ENCODE measurements around the gene TSLP.

The TSLP gene

DNA sequence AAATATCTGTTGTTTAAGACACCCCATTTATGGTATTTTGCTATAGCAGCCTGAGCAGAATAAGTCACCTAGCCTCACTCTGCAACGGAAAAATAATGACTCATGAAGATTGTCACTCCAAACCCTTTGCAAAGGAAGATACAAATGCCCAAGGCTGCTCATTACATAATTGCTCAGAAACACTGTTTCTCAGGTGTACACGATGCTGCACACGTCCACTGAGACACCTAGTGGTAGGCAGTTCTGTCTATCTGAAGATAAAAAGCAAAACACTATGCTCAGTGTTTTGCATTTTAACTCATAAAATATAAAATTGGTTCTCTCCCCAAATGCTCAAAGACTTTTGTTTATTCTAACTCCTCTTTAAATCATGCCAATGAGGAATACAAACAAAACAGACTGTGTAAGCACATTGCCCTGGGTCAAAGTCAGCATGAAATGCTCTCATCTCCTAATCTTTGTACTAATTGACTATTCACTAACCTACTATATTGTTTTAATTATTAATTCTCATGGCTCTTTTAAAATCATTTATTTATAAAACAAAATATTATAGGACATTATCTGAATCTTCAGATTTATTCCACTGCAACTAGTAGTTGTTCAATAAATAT is 7.7 kb upstream of the TSLP start:
- Histone ChIP-seq H3K36me3 (ENCODE audit: insufficient read depth, insufficient read length, low read length) (no peaks in the 10 kb centered on the region), H3K4me3 (ENCODE audit: insufficient read length, low read depth) (no peak overlapping the region), H3K4me1 (ENCODE audit: insufficient read depth, insufficient read length) (no peaks in the 10 kb centered on the region), H3K9ac (ENCODE audit: insufficient read length, low read depth) (no peak overlapping the region), H3K9me3 (ENCODE audit: insufficient read depth, low read length) (no peaks in the 10 kb centered on the region), H3K27me3 (ENCODE audit: insufficient read depth, insufficient read length) (peaks cover 11% of the 10 kb centered on the region)
- TF ChIP-seq YY1 (IDR thresholded peaks at IDR 0.05; ENCODE audit: insufficient read depth, insufficient read length) (no peak), SUZ12 (IDR thresholded peaks at IDR 0.05; ENCODE audit: extremely low read depth, insufficient read depth, insufficient read length) (no peak), ZNF274 (IDR thresholded peaks at IDR 0.05; ENCODE audit: low read depth, low read length) (no peak)
- DNase-seq (ENCODE audit: low read depth, low spot score), result no peak

DNA sequence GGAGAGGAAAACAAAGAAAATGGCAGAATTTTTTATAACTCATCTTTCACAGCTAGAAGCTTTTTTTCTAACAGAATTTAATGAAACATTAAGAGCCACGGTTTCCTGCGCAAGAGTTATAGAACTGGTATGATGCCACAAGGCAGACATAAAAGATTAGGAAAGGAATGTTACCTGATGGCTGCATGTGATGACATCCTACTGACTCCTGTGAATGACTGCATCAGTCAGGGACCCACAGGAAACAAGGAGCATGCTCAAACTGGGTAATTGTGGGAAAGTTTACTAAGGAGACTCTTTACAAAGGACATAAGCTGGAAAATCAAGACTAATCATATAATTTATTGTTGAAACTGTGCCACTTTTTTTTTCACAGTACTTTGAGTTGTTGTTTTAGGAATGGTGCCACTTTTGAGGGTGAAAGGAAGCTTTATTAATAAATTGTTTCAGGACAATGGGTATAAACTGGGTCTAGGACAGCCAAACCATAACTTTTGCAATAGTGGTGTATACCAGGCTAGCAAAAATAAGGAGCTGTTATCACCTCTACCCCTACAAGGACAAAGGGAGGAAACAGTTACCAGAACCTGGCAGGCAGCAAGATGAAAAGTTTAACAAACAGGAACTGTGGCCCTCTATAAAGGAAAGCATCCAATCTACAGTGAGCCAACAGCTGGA is 5.1 kb upstream of the TSLP start:
- Histone ChIP-seq H3K27me3 (ENCODE audit: insufficient read depth, insufficient read length) (peaks cover 37% of the 10 kb centered on the region), H3K9ac (ENCODE audit: insufficient read length, low read depth) (no peak overlapping the region), H3K36me3 (ENCODE audit: insufficient read depth, insufficient read length, low read length) (no peaks in the 10 kb centered on the region), H3K4me3 (ENCODE audit: insufficient read length, low read depth) (no peak overlapping the region), H3K9me3 (ENCODE audit: insufficient read depth, low read length) (no peaks in the 10 kb centered on the region), H3K4me1 (ENCODE audit: insufficient read depth, insufficient read length) (no peaks in the 10 kb centered on the region)
- no peak for DNase-seq (ENCODE audit: low read depth, low spot score)
- TF ChIP-seq ZNF274 (IDR thresholded peaks at IDR 0.05; ENCODE audit: low read depth, low read length) (no peak), YY1 (IDR thresholded peaks at IDR 0.05; ENCODE audit: insufficient read depth, insufficient read length) (no peak), SUZ12 (IDR thresholded peaks at IDR 0.05; ENCODE audit: extremely low read depth, insufficient read depth, insufficient read length) (no peak)

DNA sequence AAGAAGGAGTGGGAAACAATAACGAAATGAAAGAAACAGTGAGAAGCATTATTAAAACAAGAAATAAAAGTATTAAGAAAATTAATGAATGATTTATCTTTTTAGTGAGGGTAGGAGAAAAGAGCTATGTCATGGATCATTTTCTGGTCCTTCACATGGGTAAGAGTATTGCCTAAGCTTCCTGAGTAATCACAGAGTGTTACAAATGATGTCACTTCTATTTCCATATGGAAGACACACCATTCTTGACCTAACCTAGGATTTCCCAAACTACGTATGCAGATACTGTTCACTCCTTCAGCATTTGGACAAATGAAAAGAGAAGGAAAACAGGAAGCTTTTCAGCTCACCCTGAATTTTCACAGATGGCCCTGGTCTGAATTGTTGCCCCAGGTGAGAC is 3.3 kb upstream of the TSLP start:
- no peaks in the 10 kb centered on the region for H3K4me1 ChIP-seq (ENCODE audit: insufficient read depth, insufficient read length)
- H3K9ac ChIP-seq (ENCODE audit: insufficient read length, low read depth), result no peak overlapping the region
- no peak overlapping the region for H3K4me3 ChIP-seq (ENCODE audit: insufficient read length, low read depth)
- no peak for DNase-seq (ENCODE audit: low read depth, low spot score)
- no peak for TF ChIP-seq ZNF274 (IDR thresholded peaks at IDR 0.05; ENCODE audit: low read depth, low read length)
- no peak for TF ChIP-seq YY1 (IDR thresholded peaks at IDR 0.05; ENCODE audit: insufficient read depth, insufficient read length)
- TF ChIP-seq SUZ12 (IDR thresholded peaks at IDR 0.05; ENCODE audit: extremely low read depth, insufficient read depth, insufficient read length), result no peak
- no peaks in the 10 kb centered on the region for H3K36me3 ChIP-seq (ENCODE audit: insufficient read depth, insufficient read length, low read length)
- H3K9me3 ChIP-seq (ENCODE audit: insufficient read depth, low read length), result no peaks in the 10 kb centered on the region
- peaks cover 55% of the 10 kb centered on the region for H3K27me3 ChIP-seq (ENCODE audit: insufficient read depth, insufficient read length)

DNA sequence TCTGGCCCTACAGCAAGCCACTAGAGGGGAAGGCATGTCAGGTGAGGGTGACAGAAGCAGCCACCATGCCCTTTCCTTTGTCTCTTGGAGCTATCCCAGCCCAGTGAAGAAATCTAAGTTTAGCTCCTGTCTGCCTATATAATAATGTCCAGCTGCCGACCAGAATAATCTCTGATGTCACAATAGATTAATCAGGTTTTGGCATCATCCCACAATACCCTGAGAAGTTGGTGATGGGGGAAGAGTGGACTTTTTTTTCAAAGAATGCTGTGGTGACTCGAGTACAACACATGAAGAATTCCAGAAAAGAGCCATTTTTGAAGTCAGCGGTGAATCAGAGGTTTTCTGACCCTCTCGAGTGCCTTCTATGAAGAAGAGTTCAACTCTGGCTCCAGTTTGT is 1.7 kb upstream of the TSLP start:
- H3K4me1 ChIP-seq (ENCODE audit: insufficient read depth, insufficient read length), result no peaks in the 10 kb centered on the region
- no peak overlapping the region for H3K4me3 ChIP-seq (ENCODE audit: insufficient read length, low read depth)
- H3K36me3 ChIP-seq (ENCODE audit: insufficient read depth, insufficient read length, low read length), result no peaks in the 10 kb centered on the region
- TF ChIP-seq SUZ12 (IDR thresholded peaks at IDR 0.05; ENCODE audit: extremely low read depth, insufficient read depth, insufficient read length), result no peak
- no peak for TF ChIP-seq ZNF274 (IDR thresholded peaks at IDR 0.05; ENCODE audit: low read depth, low read length)
- TF ChIP-seq YY1 (IDR thresholded peaks at IDR 0.05; ENCODE audit: insufficient read depth, insufficient read length), result no peak
- H3K9ac ChIP-seq (ENCODE audit: insufficient read length, low read depth), result no peak overlapping the region
- no peaks in the 10 kb centered on the region for H3K9me3 ChIP-seq (ENCODE audit: insufficient read depth, low read length)
- peaks cover 69% of the 10 kb centered on the region for H3K27me3 ChIP-seq (ENCODE audit: insufficient read depth, insufficient read length)
- DNase-seq (ENCODE audit: low read depth, low spot score), result no peak

DNA sequence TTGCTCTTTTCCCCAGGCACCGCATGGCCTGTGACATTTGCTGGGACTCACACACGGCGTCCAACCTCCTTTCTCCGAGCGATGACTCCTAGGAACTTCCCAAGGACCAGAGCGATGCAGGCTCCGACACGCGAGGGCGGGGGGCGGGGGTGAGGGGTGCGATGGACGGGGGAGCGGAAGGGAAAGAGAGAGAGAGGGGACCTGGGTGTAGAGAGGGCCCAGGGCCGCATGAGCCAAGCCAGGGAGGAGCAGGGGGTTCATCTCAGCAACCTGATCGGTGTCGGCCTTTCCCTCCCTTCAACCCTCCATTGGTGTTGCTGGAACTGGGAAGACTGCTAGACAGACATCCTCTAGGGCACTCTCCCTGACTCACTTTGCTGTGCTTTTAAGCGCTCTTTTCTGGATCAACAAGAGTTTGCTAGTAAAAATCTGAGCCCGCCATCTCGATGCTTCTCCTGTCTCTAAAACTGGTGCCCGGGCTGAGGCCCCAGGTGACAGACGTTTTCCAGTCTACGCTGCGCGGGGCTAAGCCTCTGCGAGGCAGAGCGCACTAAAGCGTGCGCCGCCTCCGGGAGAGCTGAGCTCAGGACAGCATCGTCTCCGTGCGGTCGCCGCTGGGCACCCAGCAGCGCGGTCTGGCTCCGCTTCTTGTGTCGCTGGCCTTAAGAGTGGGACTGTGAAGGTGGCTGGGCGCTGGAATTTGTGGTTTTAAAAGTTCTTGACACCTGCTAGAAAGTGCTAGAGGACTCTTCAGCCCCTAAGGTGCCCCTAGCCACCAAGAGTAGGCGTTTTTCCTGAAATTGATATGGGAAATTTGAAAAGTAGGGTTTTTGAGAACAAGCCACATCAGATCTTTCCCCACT is 1.0 kb upstream of the TSLP start:
- Histone ChIP-seq H3K27me3 (ENCODE audit: insufficient read depth, insufficient read length) (peaks cover 69% of the 10 kb centered on the region), H3K9me3 (ENCODE audit: insufficient read depth, low read length) (no peaks in the 10 kb centered on the region), H3K4me1 (ENCODE audit: insufficient read depth, insufficient read length) (no peaks in the 10 kb centered on the region), H3K4me3 (ENCODE audit: insufficient read length, low read depth) (peak overlapping the region; percentile 37), H3K9ac (ENCODE audit: insufficient read length, low read depth) (peak overlapping the region; percentile 64), H3K36me3 (ENCODE audit: insufficient read depth, insufficient read length, low read length) (no peaks in the 10 kb centered on the region)
- TF ChIP-seq YY1 (IDR thresholded peaks at IDR 0.05; ENCODE audit: insufficient read depth, insufficient read length) (no peak), ZNF274 (IDR thresholded peaks at IDR 0.05; ENCODE audit: low read depth, low read length) (no peak)
- peak; percentile 47 for DNase-seq (ENCODE audit: low read depth, low spot score)

DNA sequence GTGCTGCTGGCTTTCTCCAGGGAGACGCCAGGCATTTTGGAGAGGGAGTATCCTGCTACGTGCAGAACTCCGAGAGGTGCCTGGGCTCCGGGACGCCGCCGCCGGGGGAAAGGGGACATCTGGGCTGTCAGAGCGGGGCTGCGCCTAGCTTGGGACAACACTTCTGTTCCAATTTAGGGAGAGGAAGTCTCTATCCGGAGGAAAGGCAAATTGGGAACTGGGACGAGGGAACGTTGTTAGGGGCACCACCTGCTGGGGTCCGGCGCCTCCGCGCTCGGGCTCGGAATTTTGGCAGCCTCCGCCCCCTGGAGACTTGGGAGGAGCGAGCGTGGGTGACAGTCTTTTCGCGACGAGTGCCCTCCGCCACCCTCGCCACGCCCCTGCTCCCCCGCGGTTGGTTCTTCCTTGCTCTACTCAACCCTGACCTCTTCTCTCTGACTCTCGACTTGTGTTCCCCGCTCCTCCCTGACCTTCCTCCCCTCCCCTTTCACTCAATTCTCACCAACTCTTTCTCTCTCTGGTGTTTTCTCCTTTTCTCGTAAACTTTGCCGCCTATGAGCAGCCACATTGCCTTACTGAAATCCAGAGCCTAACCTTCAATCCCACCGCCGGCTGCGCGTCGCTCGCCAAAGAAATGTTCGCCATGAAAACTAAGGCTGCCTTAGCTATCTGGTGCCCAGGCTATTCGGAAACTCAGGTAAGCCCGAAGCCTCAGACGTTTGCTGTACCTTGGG is 1.6 kb downstream of the TSLP start:
- peaks cover 64% of the 10 kb centered on the region for H3K27me3 ChIP-seq (ENCODE audit: insufficient read depth, insufficient read length)
- H3K36me3 ChIP-seq (ENCODE audit: insufficient read depth, insufficient read length, low read length), result no peaks in the 10 kb centered on the region
- no peaks in the 10 kb centered on the region for H3K4me1 ChIP-seq (ENCODE audit: insufficient read depth, insufficient read length)
- H3K4me3 ChIP-seq (ENCODE audit: insufficient read length, low read depth), result peak overlapping the region; percentile 57
- TF ChIP-seq YY1 (IDR thresholded peaks at IDR 0.05; ENCODE audit: insufficient read depth, insufficient read length), result no peak
- no peak for TF ChIP-seq SUZ12 (IDR thresholded peaks at IDR 0.05; ENCODE audit: extremely low read depth, insufficient read depth, insufficient read length)
- TF ChIP-seq ZNF274 (IDR thresholded peaks at IDR 0.05; ENCODE audit: low read depth, low read length), result no peak
- no peak for DNase-seq (ENCODE audit: low read depth, low spot score)
- peak overlapping the region; percentile 74 for H3K9ac ChIP-seq (ENCODE audit: insufficient read length, low read depth)
- H3K9me3 ChIP-seq (ENCODE audit: insufficient read depth, low read length), result no peaks in the 10 kb centered on the region
